ENCODE results near the gene EPHA6.

DNA sequence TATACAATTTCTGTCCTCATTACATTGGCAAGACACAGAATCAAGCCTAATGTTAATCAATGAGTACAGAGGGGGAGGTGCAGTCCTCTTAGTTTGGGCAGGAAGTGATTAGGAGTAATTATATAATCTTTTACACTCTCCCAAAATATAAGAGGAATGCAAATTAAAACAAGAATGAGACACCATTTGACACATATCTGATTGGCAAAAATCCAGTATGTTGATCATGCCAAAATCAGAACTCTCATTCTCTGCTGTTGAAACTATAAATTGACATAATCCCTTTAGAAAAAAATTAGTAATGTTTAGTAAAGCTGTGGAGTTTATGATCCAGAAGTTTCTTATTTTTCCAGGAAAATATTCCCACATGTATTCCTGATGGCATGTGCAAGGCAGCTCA, 373.4 kb downstream of the EPHA6 start:
- TF ChIP-seq, protein P1, sequence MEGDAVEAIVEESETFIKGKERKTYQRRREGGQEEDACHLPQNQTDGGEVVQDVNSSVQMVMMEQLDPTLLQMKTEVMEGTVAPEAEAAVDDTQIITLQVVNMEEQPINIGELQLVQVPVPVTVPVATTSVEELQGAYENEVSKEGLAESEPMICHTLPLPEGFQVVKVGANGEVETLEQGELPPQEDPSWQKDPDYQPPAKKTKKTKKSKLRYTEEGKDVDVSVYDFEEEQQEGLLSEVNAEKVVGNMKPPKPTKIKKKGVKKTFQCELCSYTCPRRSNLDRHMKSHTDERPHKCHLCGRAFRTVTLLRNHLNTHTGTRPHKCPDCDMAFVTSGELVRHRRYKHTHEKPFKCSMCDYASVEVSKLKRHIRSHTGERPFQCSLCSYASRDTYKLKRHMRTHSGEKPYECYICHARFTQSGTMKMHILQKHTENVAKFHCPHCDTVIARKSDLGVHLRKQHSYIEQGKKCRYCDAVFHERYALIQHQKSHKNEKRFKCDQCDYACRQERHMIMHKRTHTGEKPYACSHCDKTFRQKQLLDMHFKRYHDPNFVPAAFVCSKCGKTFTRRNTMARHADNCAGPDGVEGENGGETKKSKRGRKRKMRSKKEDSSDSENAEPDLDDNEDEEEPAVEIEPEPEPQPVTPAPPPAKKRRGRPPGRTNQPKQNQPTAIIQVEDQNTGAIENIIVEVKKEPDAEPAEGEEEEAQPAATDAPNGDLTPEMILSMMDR (conservative IDR thresholded peaks at IDR 0.05): no peak
- TF ChIP-seq EZH2 (IDR thresholded peaks at IDR 0.05; ENCODE audit: low read depth): no peak
